ENCODE data around the gene HSPA12B.
A peak's percentile ranks its signal among the peaks of the same experiment; 100 is the strongest.

The HSPA12B gene

DNA sequence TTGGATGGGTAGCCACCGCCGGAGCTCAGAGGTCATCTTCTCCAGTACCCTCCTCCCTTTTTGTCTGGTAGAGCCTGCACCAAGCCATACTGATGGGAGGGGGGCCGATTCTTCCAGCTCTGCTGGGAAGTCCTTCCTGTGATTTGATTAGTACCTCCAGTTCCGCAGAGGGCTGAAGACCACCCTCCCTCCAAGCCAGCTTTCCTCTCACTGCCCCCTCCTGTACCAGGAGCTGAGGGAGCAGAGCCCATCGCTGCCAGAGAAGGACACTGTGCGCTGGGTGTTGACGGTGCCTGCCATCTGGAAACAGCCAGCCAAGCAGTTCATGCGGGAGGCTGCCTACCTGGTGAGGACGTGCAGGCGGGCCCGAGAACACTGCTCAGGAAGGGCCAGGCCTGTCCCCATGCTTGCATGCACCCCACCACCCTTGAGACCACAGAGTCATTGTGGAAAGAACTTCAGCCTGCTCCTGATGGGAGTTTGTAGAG is 13.2 kb downstream of the HSPA12B start:
- no peaks in the 10 kb centered on the region for H3K36me3 ChIP-seq (ENCODE audit: control insufficient read depth in 2 of 2, insufficient read depth in 2 of 2, low read length in 2 of 2)
- no peak overlapping the region for H3K9ac ChIP-seq (ENCODE audit: low read depth in 1 of 2, low read length in 2 of 2)
- H3K27me3 ChIP-seq (ENCODE audit: control insufficient read depth in 2 of 2, insufficient read depth in 2 of 2, low read length in 2 of 2), result peaks cover 9 to 12% of the 10 kb centered on the region in 2 donors
- peaks cover 0 to 3% of the 10 kb centered on the region in 2 donors for H3K4me1 ChIP-seq (ENCODE audit: control insufficient read depth in 2 of 2, insufficient read depth in 2 of 2, low read length in 2 of 2)
- no peak overlapping the region for H3K4me3 ChIP-seq (ENCODE audit: low read length in 2 of 2)
- H3K9me3 ChIP-seq (ENCODE audit: control insufficient read depth in 2 of 2, low read length in 2 of 2), result no peaks in the 10 kb centered on the region
- H3K27ac ChIP-seq (ENCODE audit: low read depth in 2 of 2, low read length in 2 of 2), result no peak overlapping the region

DNA sequence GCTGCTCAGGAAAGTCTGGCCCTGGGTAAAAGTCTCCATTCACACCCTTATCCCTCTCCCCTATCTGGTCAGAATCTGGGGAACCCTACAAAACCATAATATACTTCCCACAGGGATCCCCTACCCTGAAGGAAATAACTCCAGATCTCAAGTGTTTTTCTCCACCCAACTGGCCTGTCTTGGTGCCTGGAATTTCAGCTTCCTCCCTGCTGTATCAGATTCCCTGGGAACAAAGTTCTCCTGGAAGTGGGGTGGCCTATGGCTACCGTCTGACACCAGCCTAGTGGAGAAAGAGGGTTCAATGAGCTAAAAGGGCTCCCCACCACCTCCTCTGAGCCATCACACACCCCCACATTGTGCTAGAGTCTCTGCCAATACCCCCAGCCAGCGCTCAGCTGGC is 15.0 kb downstream of the HSPA12B start:
- no peak overlapping the region for H3K27ac ChIP-seq (ENCODE audit: low read depth in 2 of 2, low read length in 2 of 2)
- no peak overlapping the region for H3K4me3 ChIP-seq (ENCODE audit: low read length in 2 of 2)
- no peaks in the 10 kb centered on the region for H3K36me3 ChIP-seq (ENCODE audit: control insufficient read depth in 2 of 2, insufficient read depth in 2 of 2, low read length in 2 of 2)
- no peak overlapping the region for H3K9ac ChIP-seq (ENCODE audit: low read depth in 1 of 2, low read length in 2 of 2)
- peaks cover 9 to 15% of the 10 kb centered on the region in 2 donors for H3K27me3 ChIP-seq (ENCODE audit: control insufficient read depth in 2 of 2, insufficient read depth in 2 of 2, low read length in 2 of 2)
- no peaks in the 10 kb centered on the region for H3K9me3 ChIP-seq (ENCODE audit: control insufficient read depth in 2 of 2, low read length in 2 of 2)
- H3K4me1 ChIP-seq (ENCODE audit: control insufficient read depth in 2 of 2, insufficient read depth in 2 of 2, low read length in 2 of 2), result peaks cover 0 to 5% of the 10 kb centered on the region in 2 donors

DNA sequence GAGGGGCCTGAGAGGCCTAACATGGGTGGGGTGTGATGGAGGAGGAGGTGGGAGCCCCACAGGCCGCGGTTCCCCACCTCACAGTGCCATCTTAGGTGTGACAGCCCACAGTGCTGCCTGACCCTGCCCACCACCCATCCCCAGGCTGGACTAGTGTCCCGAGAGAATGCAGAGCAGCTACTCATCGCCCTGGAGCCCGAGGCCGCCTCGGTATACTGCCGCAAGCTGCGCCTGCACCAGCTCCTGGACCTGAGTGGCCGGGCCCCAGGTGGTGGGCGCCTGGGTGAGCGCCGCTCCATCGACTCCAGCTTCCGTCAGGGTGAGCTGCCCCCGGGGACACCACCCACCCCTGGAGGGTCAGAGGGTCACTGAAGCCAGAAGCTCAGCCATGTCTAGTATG is 15.6 kb downstream of the HSPA12B start:
- H3K27ac ChIP-seq (ENCODE audit: low read depth in 2 of 2, low read length in 2 of 2), result no peak overlapping the region
- H3K36me3 ChIP-seq (ENCODE audit: control insufficient read depth in 2 of 2, insufficient read depth in 2 of 2, low read length in 2 of 2), result no peaks in the 10 kb centered on the region
- H3K27me3 ChIP-seq (ENCODE audit: control insufficient read depth in 2 of 2, insufficient read depth in 2 of 2, low read length in 2 of 2), result peaks cover 9 to 15% of the 10 kb centered on the region in 2 donors
- no peak overlapping the region for H3K9ac ChIP-seq (ENCODE audit: low read depth in 1 of 2, low read length in 2 of 2)
- peaks cover 0 to 5% of the 10 kb centered on the region in 2 donors for H3K4me1 ChIP-seq (ENCODE audit: control insufficient read depth in 2 of 2, insufficient read depth in 2 of 2, low read length in 2 of 2)
- H3K9me3 ChIP-seq (ENCODE audit: control insufficient read depth in 2 of 2, low read length in 2 of 2), result no peaks in the 10 kb centered on the region
- H3K4me3 ChIP-seq (ENCODE audit: low read length in 2 of 2), result no peak overlapping the region

DNA sequence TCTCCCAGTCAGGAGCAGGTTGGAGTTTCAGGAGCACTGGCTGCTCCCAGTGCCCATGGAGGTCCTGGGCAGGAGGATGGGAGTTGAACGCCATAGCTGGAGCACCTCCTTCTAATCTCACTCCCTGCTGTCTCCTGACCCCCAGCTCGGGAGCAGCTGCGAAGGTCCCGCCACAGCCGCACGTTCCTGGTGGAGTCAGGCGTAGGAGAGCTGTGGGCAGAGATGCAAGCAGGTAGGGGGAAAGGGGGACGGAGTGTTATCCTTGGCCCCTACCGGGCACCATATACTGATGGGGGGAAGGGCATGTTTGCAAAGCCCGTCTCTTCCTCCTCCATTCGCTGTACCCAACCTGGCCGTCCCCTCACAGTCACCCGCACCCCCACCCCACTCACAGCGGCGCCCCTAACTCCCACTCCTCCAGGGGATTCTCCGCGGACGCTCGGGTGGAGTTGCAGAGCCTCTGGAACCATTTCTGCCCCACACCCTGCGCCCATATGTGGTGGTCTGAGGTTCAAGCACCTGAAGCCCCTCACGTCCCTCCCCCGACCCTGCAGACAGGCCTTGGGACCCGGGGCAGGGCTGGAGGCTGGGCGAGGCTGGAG is 16.7 kb downstream of the HSPA12B start:
- Histone ChIP-seq H3K9ac (ENCODE audit: low read depth in 1 of 2, low read length in 2 of 2) (no peak overlapping the region), H3K27ac (ENCODE audit: low read depth in 2 of 2, low read length in 2 of 2) (no peak overlapping the region), H3K9me3 (ENCODE audit: control insufficient read depth in 2 of 2, low read length in 2 of 2) (no peaks in the 10 kb centered on the region), H3K36me3 (ENCODE audit: control insufficient read depth in 2 of 2, insufficient read depth in 2 of 2, low read length in 2 of 2) (no peaks in the 10 kb centered on the region), H3K4me1 (ENCODE audit: control insufficient read depth in 2 of 2, insufficient read depth in 2 of 2, low read length in 2 of 2) (peaks cover 0 to 5% of the 10 kb centered on the region in 2 donors), H3K27me3 (ENCODE audit: control insufficient read depth in 2 of 2, insufficient read depth in 2 of 2, low read length in 2 of 2) (peaks cover 6 to 15% of the 10 kb centered on the region in 2 donors), H3K4me3 (ENCODE audit: low read length in 2 of 2) (no peak overlapping the region)

DNA sequence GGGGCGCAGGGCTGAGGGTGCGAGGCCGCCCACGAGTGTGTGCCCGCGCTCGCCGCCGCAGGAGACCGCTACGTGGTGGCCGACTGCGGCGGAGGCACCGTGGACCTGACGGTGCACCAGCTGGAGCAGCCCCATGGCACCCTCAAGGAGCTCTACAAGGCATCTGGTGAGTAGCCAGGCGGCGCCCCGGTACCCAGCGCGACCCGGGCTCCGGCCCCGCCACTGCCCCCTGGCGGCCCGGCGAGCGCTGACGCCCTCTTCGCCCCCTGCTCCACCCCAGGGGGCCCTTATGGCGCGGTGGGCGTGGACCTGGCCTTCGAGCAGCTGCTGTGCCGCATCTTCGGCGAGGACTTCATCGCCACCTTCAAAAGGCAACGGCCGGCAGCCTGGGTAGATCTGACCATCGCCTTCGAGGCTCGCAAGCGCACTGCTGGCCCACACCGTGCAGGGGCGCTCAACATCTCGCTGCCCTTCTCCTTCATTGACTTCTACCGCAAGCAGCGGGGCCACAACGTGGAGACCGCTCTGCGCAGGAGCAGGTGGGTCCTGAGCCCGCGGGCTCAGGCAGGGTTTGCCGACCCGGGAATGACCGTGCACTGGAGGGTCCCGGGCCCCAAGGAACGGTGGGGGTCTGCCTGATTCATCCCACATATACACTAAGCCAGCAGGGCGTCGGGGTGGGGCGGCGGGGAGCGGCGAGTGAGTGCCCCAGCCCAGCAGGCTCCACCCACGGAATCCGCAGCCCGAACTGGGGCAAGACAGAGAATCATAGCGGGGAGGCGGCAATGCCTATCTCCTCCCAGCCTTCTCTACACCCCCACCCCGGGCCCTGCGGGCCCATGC is 17.4 kb downstream of the HSPA12B start:
- peaks cover 4 to 15% of the 10 kb centered on the region in 2 donors for H3K27me3 ChIP-seq (ENCODE audit: control insufficient read depth in 2 of 2, insufficient read depth in 2 of 2, low read length in 2 of 2)
- peaks cover 0 to 1% of the 10 kb centered on the region in 2 donors for H3K36me3 ChIP-seq (ENCODE audit: control insufficient read depth in 2 of 2, insufficient read depth in 2 of 2, low read length in 2 of 2)
- no peak overlapping the region for H3K4me3 ChIP-seq (ENCODE audit: low read length in 2 of 2)
- peaks cover 0 to 5% of the 10 kb centered on the region in 2 donors for H3K4me1 ChIP-seq (ENCODE audit: control insufficient read depth in 2 of 2, insufficient read depth in 2 of 2, low read length in 2 of 2)
- H3K9me3 ChIP-seq (ENCODE audit: control insufficient read depth in 2 of 2, low read length in 2 of 2), result no peaks in the 10 kb centered on the region
- H3K9ac ChIP-seq (ENCODE audit: low read depth in 1 of 2, low read length in 2 of 2), result no peak overlapping the region
- no peak overlapping the region for H3K27ac ChIP-seq (ENCODE audit: low read depth in 2 of 2, low read length in 2 of 2)

DNA sequence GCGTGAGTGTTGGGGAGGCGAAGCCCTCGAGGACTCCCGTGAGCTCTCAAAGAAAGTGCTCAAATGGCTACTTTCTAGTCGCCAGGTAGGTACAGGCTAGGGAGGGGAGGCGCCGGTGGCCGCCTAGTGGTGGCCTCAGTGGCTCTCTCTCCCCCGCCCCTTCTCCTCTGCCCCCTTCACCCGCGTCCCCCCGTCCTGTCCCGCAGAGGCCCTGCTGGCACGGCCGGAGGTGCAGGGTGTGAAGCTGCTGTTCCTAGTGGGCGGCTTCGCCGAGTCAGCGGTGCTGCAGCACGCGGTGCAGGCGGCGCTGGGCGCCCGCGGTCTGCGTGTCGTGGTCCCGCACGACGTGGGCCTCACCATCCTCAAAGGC is 18.8 kb downstream of the HSPA12B start:
- Histone ChIP-seq H3K27me3 (ENCODE audit: control insufficient read depth in 2 of 2, insufficient read depth in 2 of 2, low read length in 2 of 2) (peaks cover 4 to 12% of the 10 kb centered on the region in 2 donors), H3K27ac (ENCODE audit: low read depth in 2 of 2, low read length in 2 of 2) (no peak overlapping the region), H3K36me3 (ENCODE audit: control insufficient read depth in 2 of 2, insufficient read depth in 2 of 2, low read length in 2 of 2) (peaks cover 0 to 3% of the 10 kb centered on the region in 2 donors), H3K4me3 (ENCODE audit: low read length in 2 of 2) (no peak overlapping the region), H3K9me3 (ENCODE audit: control insufficient read depth in 2 of 2, low read length in 2 of 2) (no peaks in the 10 kb centered on the region), H3K4me1 (ENCODE audit: control insufficient read depth in 2 of 2, insufficient read depth in 2 of 2, low read length in 2 of 2) (peaks cover 0 to 5% of the 10 kb centered on the region in 2 donors), H3K9ac (ENCODE audit: low read depth in 1 of 2, low read length in 2 of 2) (no peak overlapping the region)

DNA sequence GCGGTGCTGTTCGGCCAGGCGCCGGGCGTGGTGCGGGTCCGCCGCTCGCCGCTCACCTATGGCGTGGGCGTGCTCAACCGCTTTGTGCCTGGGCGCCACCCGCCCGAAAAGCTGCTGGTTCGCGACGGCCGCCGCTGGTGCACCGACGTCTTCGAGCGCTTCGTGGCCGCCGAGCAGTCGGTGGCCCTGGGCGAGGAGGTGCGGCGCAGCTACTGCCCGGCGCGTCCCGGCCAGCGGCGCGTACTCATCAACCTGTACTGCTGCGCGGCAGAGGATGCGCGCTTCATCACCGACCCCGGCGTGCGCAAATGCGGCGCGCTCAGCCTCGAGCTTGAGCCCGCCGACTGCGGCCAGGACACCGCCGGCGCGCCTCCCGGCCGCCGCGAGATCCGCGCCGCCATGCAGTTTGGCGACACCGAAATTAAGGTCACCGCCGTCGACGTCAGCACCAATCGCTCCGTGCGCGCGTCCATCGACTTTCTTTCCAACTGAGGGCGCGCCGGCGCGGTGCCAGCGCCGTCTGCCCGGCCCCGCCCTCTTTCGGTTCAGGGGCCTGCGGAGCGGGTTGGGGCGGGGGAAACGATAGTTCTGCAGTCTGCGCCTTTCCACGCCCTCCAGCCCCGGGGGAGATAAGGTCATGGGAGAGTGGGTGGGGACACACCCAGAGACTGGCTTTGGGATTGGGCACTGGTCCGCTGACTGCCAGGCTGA is 19.3 kb downstream of the HSPA12B start:
- H3K4me3 ChIP-seq (ENCODE audit: low read length in 2 of 2), result peak overlapping the region; percentile 20 to 56
- no peak overlapping the region for H3K9ac ChIP-seq (ENCODE audit: low read depth in 1 of 2, low read length in 2 of 2)
- no peak overlapping the region for H3K27ac ChIP-seq (ENCODE audit: low read depth in 2 of 2, low read length in 2 of 2)
- H3K9me3 ChIP-seq (ENCODE audit: control insufficient read depth in 2 of 2, low read length in 2 of 2), result no peaks in the 10 kb centered on the region
- H3K4me1 ChIP-seq (ENCODE audit: control insufficient read depth in 2 of 2, insufficient read depth in 2 of 2, low read length in 2 of 2), result peaks cover 0 to 5% of the 10 kb centered on the region in 2 donors
- peaks cover 4 to 12% of the 10 kb centered on the region in 2 donors for H3K27me3 ChIP-seq (ENCODE audit: control insufficient read depth in 2 of 2, insufficient read depth in 2 of 2, low read length in 2 of 2)
- peaks cover 0 to 3% of the 10 kb centered on the region in 2 donors for H3K36me3 ChIP-seq (ENCODE audit: control insufficient read depth in 2 of 2, insufficient read depth in 2 of 2, low read length in 2 of 2)

DNA sequence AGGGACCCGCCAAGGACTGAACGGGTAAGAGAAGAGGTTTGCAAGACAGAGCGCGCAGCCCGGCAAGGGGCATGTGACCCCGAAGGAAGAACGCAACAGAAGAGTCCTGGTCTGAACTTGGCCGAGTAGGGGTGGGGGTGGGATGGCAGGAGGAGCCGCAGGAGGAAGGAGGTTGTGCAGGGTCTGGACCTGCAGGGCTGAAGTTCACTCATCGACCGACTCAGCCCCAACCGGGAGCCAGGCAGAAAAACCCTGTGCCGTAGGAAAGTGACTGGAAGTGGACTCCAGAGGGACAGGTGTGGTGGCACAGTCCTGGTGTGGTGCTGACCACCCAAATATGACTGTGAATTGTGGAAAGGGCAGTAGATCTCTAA is 19.9 kb downstream of the HSPA12B start:
- Histone ChIP-seq H3K27me3 (ENCODE audit: control insufficient read depth in 2 of 2, insufficient read depth in 2 of 2, low read length in 2 of 2) (peaks cover 0 to 12% of the 10 kb centered on the region in 2 donors), H3K4me1 (ENCODE audit: control insufficient read depth in 2 of 2, insufficient read depth in 2 of 2, low read length in 2 of 2) (peaks cover 0 to 5% of the 10 kb centered on the region in 2 donors), H3K9ac (ENCODE audit: low read depth in 1 of 2, low read length in 2 of 2) (no peak overlapping the region), H3K36me3 (ENCODE audit: control insufficient read depth in 2 of 2, insufficient read depth in 2 of 2, low read length in 2 of 2) (peaks cover 0 to 3% of the 10 kb centered on the region in 2 donors), H3K27ac (ENCODE audit: low read depth in 2 of 2, low read length in 2 of 2) (no peak overlapping the region), H3K9me3 (ENCODE audit: control insufficient read depth in 2 of 2, low read length in 2 of 2) (no peaks in the 10 kb centered on the region), H3K4me3 (ENCODE audit: low read length in 2 of 2) (peak overlapping the region; percentile 20 to 56)

DNA sequence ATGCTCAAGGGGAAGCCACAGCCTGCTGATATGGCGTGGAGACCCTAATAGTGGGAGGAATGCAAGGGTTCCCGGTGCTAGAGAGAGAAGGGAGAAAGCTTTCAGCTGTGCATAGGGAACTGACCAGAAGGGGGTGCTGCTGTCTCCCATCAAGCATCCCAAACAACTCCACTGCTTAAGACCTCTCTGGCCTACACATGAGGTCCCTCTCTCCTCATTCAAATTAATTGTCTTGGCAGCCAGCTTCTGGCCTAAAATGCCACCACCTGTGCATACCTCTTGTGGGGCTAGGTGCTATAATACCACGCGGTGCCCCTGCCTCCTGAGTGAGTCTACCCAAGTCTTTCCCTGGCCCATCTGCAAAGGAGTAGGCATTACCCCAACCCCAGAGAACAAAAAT is 20.6 kb downstream of the HSPA12B start:
- no peak overlapping the region for H3K4me3 ChIP-seq (ENCODE audit: low read length in 2 of 2)
- H3K9ac ChIP-seq (ENCODE audit: low read depth in 1 of 2, low read length in 2 of 2), result no peak overlapping the region
- peaks cover 0 to 6% of the 10 kb centered on the region in 2 donors for H3K36me3 ChIP-seq (ENCODE audit: control insufficient read depth in 2 of 2, insufficient read depth in 2 of 2, low read length in 2 of 2)
- peaks cover 0 to 5% of the 10 kb centered on the region in 2 donors for H3K4me1 ChIP-seq (ENCODE audit: control insufficient read depth in 2 of 2, insufficient read depth in 2 of 2, low read length in 2 of 2)
- no peak overlapping the region for H3K27ac ChIP-seq (ENCODE audit: low read depth in 2 of 2, low read length in 2 of 2)
- no peaks in the 10 kb centered on the region for H3K9me3 ChIP-seq (ENCODE audit: control insufficient read depth in 2 of 2, low read length in 2 of 2)
- peaks cover 0 to 12% of the 10 kb centered on the region in 2 donors for H3K27me3 ChIP-seq (ENCODE audit: control insufficient read depth in 2 of 2, insufficient read depth in 2 of 2, low read length in 2 of 2)
